Measurements from ENCODE around the gene ZFYVE28.

- TF ChIP-seq POLR2AphosphoS5 (IDR thresholded peaks at IDR 0.05), result no peak
- TF ChIP-seq CTCF (IDR thresholded peaks at IDR 0.05), result no peak
- no peak for TF ChIP-seq POLR2A (IDR thresholded peaks at IDR 0.05)
- no peak for TF ChIP-seq EP300 (IDR thresholded peaks at IDR 0.05)
These were observed 66.3 kb downstream of the ZFYVE28 start for GRCh38 chr4:2352171-2352570.

Data from stomach (tissue), 4 donors.